Measurements from ENCODE around the gene ANAPC2. TPM values are rescaled to one million over a fixed set of nuclear protein-coding genes. Genes with fewer than 3 reads are reported as not detected.

Gene ANAPC2
- total RNA-seq, 1 experiment from 2014 or later: 49.4 TPM

DNA sequence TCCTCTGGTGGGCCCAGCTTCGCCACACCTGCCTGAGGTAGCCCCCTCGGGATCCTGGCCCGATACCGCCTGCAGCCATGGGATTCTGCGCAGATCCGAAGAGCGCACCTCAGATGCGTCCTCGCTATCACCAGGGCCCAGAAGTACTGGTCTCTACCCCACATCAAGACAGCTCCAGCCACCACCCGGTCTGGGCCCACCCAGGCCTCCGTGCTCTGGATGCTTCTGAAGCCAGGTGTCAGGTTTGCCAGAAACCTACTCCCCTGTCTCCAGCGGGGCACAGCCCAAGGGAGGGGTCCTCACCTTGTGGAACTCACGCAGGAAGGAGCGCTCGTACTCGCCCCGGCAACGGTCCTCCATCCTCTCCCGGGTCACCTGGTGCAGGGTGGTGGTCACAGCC lies 2.4 kb downstream of the ANAPC2 start:
- Mint-ChIP-seq H3K9me3 (ENCODE audit: low read depth, unreplicated experiment) (no peaks in the 10 kb centered on the region), H3K4me1 (ENCODE audit: low read depth, unreplicated experiment) (peaks cover 5% of the 10 kb centered on the region), H3K27me3 (ENCODE audit: unreplicated experiment) (no peaks in the 10 kb centered on the region), H3K4me3 (ENCODE audit: low read depth, unreplicated experiment) (no peak overlapping the region), H3K27ac (ENCODE audit: unreplicated experiment) (no peak overlapping the region), H3K36me3 (ENCODE audit: insufficient read depth, unreplicated experiment) (peaks cover 51% of the 10 kb centered on the region)
- no TSS peak for BruUV-seq (replicated peaks)
- CTCF ChIA-PET: no interaction called here
- DNase-seq: no peak
- intact Hi-C loops (cut with micrococcal nuclease; ENCODE audit: unreplicated experiment): no loop called here
- TF ChIP-seq, protein P1, sequence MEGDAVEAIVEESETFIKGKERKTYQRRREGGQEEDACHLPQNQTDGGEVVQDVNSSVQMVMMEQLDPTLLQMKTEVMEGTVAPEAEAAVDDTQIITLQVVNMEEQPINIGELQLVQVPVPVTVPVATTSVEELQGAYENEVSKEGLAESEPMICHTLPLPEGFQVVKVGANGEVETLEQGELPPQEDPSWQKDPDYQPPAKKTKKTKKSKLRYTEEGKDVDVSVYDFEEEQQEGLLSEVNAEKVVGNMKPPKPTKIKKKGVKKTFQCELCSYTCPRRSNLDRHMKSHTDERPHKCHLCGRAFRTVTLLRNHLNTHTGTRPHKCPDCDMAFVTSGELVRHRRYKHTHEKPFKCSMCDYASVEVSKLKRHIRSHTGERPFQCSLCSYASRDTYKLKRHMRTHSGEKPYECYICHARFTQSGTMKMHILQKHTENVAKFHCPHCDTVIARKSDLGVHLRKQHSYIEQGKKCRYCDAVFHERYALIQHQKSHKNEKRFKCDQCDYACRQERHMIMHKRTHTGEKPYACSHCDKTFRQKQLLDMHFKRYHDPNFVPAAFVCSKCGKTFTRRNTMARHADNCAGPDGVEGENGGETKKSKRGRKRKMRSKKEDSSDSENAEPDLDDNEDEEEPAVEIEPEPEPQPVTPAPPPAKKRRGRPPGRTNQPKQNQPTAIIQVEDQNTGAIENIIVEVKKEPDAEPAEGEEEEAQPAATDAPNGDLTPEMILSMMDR (IDR thresholded peaks at IDR 0.05; ENCODE audit: unreplicated experiment): no peak

DNA sequence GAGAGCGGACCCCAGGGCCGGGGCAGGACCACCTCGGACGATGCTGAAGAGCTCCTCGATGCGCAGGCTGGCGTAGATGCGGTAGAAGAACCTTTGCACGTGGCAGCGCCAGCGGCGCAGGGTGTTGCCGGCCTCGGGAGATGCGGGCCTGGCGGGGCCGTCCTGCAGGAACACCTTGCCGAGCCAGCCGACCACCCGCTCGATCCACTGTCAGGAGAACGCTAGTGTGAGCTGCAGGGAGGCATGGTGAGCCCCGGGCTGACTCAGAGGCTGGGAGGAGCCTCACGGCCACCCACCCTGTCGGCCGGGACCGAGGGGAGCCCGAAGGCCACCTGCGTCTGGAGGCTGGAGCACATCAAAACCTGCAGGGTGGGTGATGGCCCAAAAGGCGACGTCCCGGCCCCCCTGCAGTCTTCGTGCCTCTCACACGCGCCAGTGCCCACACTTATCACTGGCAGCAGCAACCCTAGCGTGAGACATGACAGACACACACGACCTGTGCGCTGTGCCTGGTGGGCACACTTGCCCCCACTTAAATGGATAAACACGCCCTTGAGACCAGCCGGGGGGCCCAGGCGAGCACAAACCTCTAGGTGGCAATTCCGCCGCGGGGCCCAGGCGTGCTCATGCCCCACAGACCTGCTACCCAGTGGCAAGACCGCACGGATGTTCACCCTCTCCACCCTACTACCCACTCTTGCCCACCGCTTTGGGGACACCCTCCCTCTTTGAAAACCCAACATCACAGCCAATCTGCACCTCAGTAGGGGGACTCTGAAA lies 3.3 kb downstream of the ANAPC2 start:
- H3K9me3 Mint-ChIP-seq (ENCODE audit: low read depth, unreplicated experiment): no peaks in the 10 kb centered on the region
- no peak overlapping the region for H3K4me3 Mint-ChIP-seq (ENCODE audit: low read depth, unreplicated experiment)
- no peak overlapping the region for H3K27ac Mint-ChIP-seq (ENCODE audit: unreplicated experiment)
- H3K36me3 Mint-ChIP-seq (ENCODE audit: insufficient read depth, unreplicated experiment): peaks cover 43% of the 10 kb centered on the region
- intact Hi-C loops (cut with micrococcal nuclease; ENCODE audit: unreplicated experiment): no loop called here
- no peak for DNase-seq
- CTCF ChIA-PET: no interaction called here
- no peaks in the 10 kb centered on the region for H3K4me1 Mint-ChIP-seq (ENCODE audit: low read depth, unreplicated experiment)
- TF ChIP-seq, protein P1 (IDR thresholded peaks at IDR 0.05; ENCODE audit: unreplicated experiment): no peak
- no TSS peak for BruUV-seq (replicated peaks)
- no peaks in the 10 kb centered on the region for H3K27me3 Mint-ChIP-seq (ENCODE audit: unreplicated experiment)

DNA sequence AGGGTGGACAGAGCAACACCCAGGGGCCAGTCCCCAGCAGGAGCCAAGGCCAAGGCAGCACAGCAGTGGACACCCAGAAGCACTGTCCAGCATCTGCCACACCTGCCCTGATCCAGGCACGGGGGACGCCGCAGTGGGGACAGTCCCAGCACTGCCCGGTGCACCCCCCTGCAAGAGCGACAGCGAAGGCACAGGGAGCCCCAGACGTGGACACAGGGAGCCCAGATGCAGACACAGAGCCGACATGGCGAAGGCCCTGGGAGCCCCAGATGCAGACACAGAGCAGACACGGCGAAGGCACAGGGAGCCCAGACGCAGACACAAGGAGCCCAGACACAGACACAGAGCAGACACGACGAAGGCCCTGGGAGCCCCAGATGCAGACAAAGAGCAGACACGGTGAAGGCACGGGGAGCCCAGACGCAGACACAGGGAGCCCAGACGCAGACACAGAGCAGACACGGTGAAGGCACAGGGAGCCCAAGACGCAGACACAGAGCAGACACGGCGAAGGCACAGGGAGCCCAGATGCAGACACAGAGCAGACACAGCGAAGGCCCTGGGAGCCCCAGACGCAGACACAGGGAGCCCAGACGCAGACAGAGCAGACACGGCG lies 4.3 kb downstream of the ANAPC2 start:
- Mint-ChIP-seq H3K27me3 (ENCODE audit: unreplicated experiment) (no peaks in the 10 kb centered on the region), H3K36me3 (ENCODE audit: insufficient read depth, unreplicated experiment) (peaks cover 42% of the 10 kb centered on the region), H3K4me1 (ENCODE audit: low read depth, unreplicated experiment) (no peaks in the 10 kb centered on the region), H3K9me3 (ENCODE audit: low read depth, unreplicated experiment) (no peaks in the 10 kb centered on the region), H3K27ac (ENCODE audit: unreplicated experiment) (no peak overlapping the region), H3K4me3 (ENCODE audit: low read depth, unreplicated experiment) (no peak overlapping the region)
- BruUV-seq (replicated peaks): no TSS peak
- TF ChIP-seq, protein P1 (IDR thresholded peaks at IDR 0.05; ENCODE audit: unreplicated experiment): no peak
- intact Hi-C loops (cut with micrococcal nuclease; ENCODE audit: unreplicated experiment): no loop called here
- CTCF ChIA-PET: no interaction called here
- no peak for DNase-seq

DNA sequence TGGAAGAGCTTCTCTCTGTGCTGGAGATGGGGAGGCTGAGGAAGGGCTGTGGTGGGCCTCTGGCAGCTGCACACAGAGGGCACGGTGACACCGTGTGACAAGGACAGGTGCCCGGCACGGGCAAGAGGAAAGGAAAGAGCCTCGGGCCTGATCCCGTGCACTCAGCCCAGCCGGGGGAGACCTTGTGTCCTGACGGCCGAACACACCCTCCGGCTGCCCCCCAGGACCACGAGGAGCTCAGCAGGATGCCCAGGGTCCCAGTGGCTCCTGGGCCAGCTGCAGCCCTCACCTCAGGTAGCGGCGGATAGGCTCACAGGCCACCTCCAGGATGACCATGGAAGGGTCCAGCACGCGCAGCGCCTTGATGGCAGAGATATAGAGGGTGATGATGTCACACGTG lies 5.5 kb downstream of the ANAPC2 start:
- CTCF ChIA-PET: no interaction called here
- H3K9me3 Mint-ChIP-seq (ENCODE audit: low read depth, unreplicated experiment): no peaks in the 10 kb centered on the region
- no peak for DNase-seq
- peaks cover 29% of the 10 kb centered on the region for H3K36me3 Mint-ChIP-seq (ENCODE audit: insufficient read depth, unreplicated experiment)
- no TSS peak for BruUV-seq (replicated peaks)
- no peaks in the 10 kb centered on the region for H3K27me3 Mint-ChIP-seq (ENCODE audit: unreplicated experiment)
- TF ChIP-seq, protein P1 (IDR thresholded peaks at IDR 0.05; ENCODE audit: unreplicated experiment): no peak
- no peak overlapping the region for H3K4me3 Mint-ChIP-seq (ENCODE audit: low read depth, unreplicated experiment)
- intact Hi-C loops (cut with micrococcal nuclease; ENCODE audit: unreplicated experiment): no loop called here
- no peaks in the 10 kb centered on the region for H3K4me1 Mint-ChIP-seq (ENCODE audit: low read depth, unreplicated experiment)
- no peak overlapping the region for H3K27ac Mint-ChIP-seq (ENCODE audit: unreplicated experiment)

All from Calu3 (cell line).